HAP-1 (cell line): ENCODE data around the gene VWA3B.

ENCODE experiments used
- DNase-seq, 2 experiments: peaks; one replicate each; pipeline ENCODE4 v3.0.0-alpha.2; 2016 to 2020; ENCODE audit warnings: low spot score in 2 of 2
- H3K27me3 ChIP-seq: fragments of 250-450 bp; sonication (Bioruptor Pico); 2 replicates; pipeline ENCODE4 v1.5.1; 2020; ENCODE audit warnings: low read depth, mild to moderate bottlenecking, moderate library complexity
- H3K36me3 ChIP-seq: fragments of 250-450 bp; sonication (Bioruptor Pico); replicated peaks from 2 replicates; pipeline ENCODE4 v1.5.1; 2020; ENCODE audit warnings: mild to moderate bottlenecking
- H3K4me1 ChIP-seq: fragments of 250-450 bp; sonication (Bioruptor Pico); 2 replicates; pipeline ENCODE4 v1.5.1; 2020; ENCODE audit warnings: mild to moderate bottlenecking
- H3K4me3 ChIP-seq: fragments of 250-450 bp; sonication (Bioruptor Pico); 2 replicates; pipeline ENCODE4 v1.5.1; 2020; ENCODE audit warnings: mild to moderate bottlenecking, moderate library complexity
- H3K9me3 ChIP-seq: fragments of 250-450 bp; sonication (Bioruptor Pico); 2 replicates; pipeline ENCODE4 v1.5.1; 2020; ENCODE audit warnings: mild to moderate bottlenecking, moderate library complexity
- in situ Hi-C: fragments of 300-500 bp; cut with MboI; formaldehyde crosslinking; loops from 3 replicates; pipeline ENCODE4 v1.14.3; 2020; ENCODE audit warnings: low sequenced_read_pairs, inconsistent platforms, mixed read lengths

Gene VWA3B

GRCh38 chr2:98347298-98348065, 260.5 kb downstream of the VWA3B start:
- in situ Hi-C loops = no loop called here
- peaks cover 2% of the 10 kb centered on the region; the same call in 1 of the 2 replicates for H3K9me3 ChIP-seq
- H3K36me3 ChIP-seq = no peaks in the 10 kb centered on the region
- no peaks in the 10 kb centered on the region for H3K4me1 ChIP-seq
- H3K27me3 ChIP-seq = peaks cover 32% of the 10 kb centered on the region
- no peak overlapping the region for H3K4me3 ChIP-seq
- DNase-seq = peak in 1 of 2 experiments; percentile 29

- Histone ChIP-seq H3K27me3 (peaks cover 32% of the 10 kb centered on the region), H3K4me3 (no peak overlapping the region), H3K9me3 (peaks cover 2% of the 10 kb centered on the region; the same call in 1 of the 2 replicates), H3K4me1 (no peaks in the 10 kb centered on the region), H3K36me3 (no peaks in the 10 kb centered on the region)
- in situ Hi-C loops = no loop called here
- DNase-seq = peak; percentile 20 to 66
These were observed 261.1 kb downstream of the VWA3B start for GRCh38 chr2:98348066-98348561.

- Histone ChIP-seq H3K27me3 (peaks cover 25% of the 10 kb centered on the region), H3K4me1 (no peaks in the 10 kb centered on the region), H3K4me3 (no peak overlapping the region), H3K36me3 (no peaks in the 10 kb centered on the region), H3K9me3 (peaks cover 2% of the 10 kb centered on the region; the same call in 1 of the 2 replicates)
- DNase-seq = no peak
- in situ Hi-C loops = no loop called here
These were observed 263.4 kb downstream of the VWA3B start for GRCh38 chr2:98350411-98350810.

- H3K4me3 ChIP-seq = no peak overlapping the region
- peaks cover 2% of the 10 kb centered on the region; the same call in 1 of the 2 replicates for H3K9me3 ChIP-seq
- no peaks in the 10 kb centered on the region for H3K4me1 ChIP-seq
- in situ Hi-C loops = no loop called here
- H3K36me3 ChIP-seq = no peaks in the 10 kb centered on the region
- DNase-seq = no peak
- no peaks in the 10 kb centered on the region for H3K27me3 ChIP-seq
These were observed 268.9 kb downstream of the VWA3B start for GRCh38 chr2:98355881-98356280.

- H3K9me3 ChIP-seq = no peaks in the 10 kb centered on the region
- no peaks in the 10 kb centered on the region for H3K27me3 ChIP-seq
- in situ Hi-C loops = no loop called here
- no peaks in the 10 kb centered on the region for H3K36me3 ChIP-seq
- no peak for DNase-seq
- no peaks in the 10 kb centered on the region for H3K4me1 ChIP-seq
- no peak overlapping the region for H3K4me3 ChIP-seq
These were observed 269.8 kb downstream of the VWA3B start for GRCh38 chr2:98356729-98357128.

- in situ Hi-C loops = no loop called here
- H3K9me3 ChIP-seq = no peaks in the 10 kb centered on the region
- no peak for DNase-seq
These were observed 270.9 kb downstream of the VWA3B start for GRCh38 chr2:98357849-98358248.

GRCh38 chr2:98359986-98360385, 273.0 kb downstream of the VWA3B start:
- H3K36me3 ChIP-seq = no peaks in the 10 kb centered on the region
- in situ Hi-C loops = no loop called here
- no peaks in the 10 kb centered on the region for H3K9me3 ChIP-seq
- H3K4me1 ChIP-seq = no peaks in the 10 kb centered on the region
- no peaks in the 10 kb centered on the region for H3K27me3 ChIP-seq
- H3K4me3 ChIP-seq = no peak overlapping the region
- no peak for DNase-seq

More at GRCh38 chr2:98357849-98358248, 270.9 kb downstream of the VWA3B start:
- Histone ChIP-seq H3K4me3 (no peak overlapping the region), H3K36me3 (no peaks in the 10 kb centered on the region), H3K27me3 (no peaks in the 10 kb centered on the region), H3K4me1 (no peaks in the 10 kb centered on the region)
